Neural cell (in vitro differentiated cells): ENCODE data around the gene MYO3B. TPM values are rescaled to one million over a fixed set of nuclear protein-coding genes. Genes with fewer than 3 reads are reported as not detected.

Experiments used
- H2AFZ ChIP-seq: fragments of 200-600, 300-800 bp; sonication (generic), shearing (Covaris generic); 2 replicates; pipeline ENCODE4 v1.6.0; 2014; ENCODE audit warnings: low read depth, mild to moderate bottlenecking, antibody characterized with exemption, low read length, moderate library complexity
- H3F3A ChIP-seq: fragments of 200-600 bp; shearing (Covaris generic); 2 replicates; pipeline ENCODE4 v1.6.1; 2016; ENCODE audit warnings: mild to moderate bottlenecking, moderate library complexity, mixed read lengths, antibody characterized with exemption, low read length; ENCODE audit not compliant: insufficient read depth, poor library complexity, severe bottlenecking
- H3K27ac ChIP-seq: fragments of 200-600, 300-800 bp; sonication (generic), shearing (Covaris generic); 2 replicates; pipeline ENCODE4 v1.5.1; 2014; ENCODE audit warnings: mild to moderate bottlenecking, low read length, moderate library complexity
- H3K27me3 ChIP-seq: fragments of 300-800, 200-600 bp; sonication (generic), shearing (Covaris generic); 2 replicates; pipeline ENCODE4 v1.6.0; 2014; ENCODE audit warnings: mild to moderate bottlenecking, low read depth, low read length, moderate library complexity; ENCODE audit not compliant: insufficient read depth
- H3K36me3 ChIP-seq: fragments of 300-800, 200-600 bp; sonication (generic), shearing (Covaris generic); 2 replicates; pipeline ENCODE4 v1.5.1; 2014; ENCODE audit warnings: mild to moderate bottlenecking, antibody characterized with exemption, low read length, moderate library complexity; ENCODE audit not compliant: insufficient read depth
- H3K4me2 ChIP-seq: fragments of 300-800, 200-600 bp; sonication (generic), shearing (Covaris generic); 2 replicates; pipeline ENCODE4 v1.6.0; 2014; ENCODE audit warnings: mild to moderate bottlenecking, low read length
- H3K4me3 ChIP-seq: fragments of 300-800, 200-600 bp; sonication (generic), shearing (Covaris generic); 2 replicates; pipeline ENCODE4 v1.5.1; 2014; ENCODE audit warnings: mild to moderate bottlenecking, low read length, moderate library complexity
- H3K79me2 ChIP-seq: fragments of 200-600 bp; shearing (Covaris generic); replicated peaks from 2 replicates; pipeline ENCODE4 v1.6.0; 2014; ENCODE audit warnings: mild to moderate bottlenecking, low read length, moderate library complexity; ENCODE audit not compliant: insufficient read depth
- H3K9ac ChIP-seq: fragments of 300-800, 200-600 bp; sonication (generic), shearing (Covaris generic); 2 replicates; pipeline ENCODE4 v1.6.1; 2016; ENCODE audit warnings: mild to moderate bottlenecking, low read length, mixed read lengths
- H3K9me2 ChIP-seq: fragments of 200-600 bp; shearing (Covaris generic); 2 replicates; pipeline ENCODE4 v1.6.1; 2016; ENCODE audit warnings: mild to moderate bottlenecking, low read length, mixed read lengths; ENCODE audit not compliant: insufficient read depth
- H3K9me3 ChIP-seq: fragments of 200-600, 300-800 bp; sonication (generic), shearing (Covaris generic); 2 replicates; pipeline ENCODE4 v1.6.1; 2016; ENCODE audit warnings: mild to moderate bottlenecking, mixed run types, low read length, moderate library complexity, mixed read lengths
- H4K20me1 ChIP-seq: fragments of 200-600 bp; shearing (Covaris generic); 2 replicates; pipeline ENCODE4 v1.6.1; 2016; ENCODE audit warnings: mild to moderate bottlenecking, mixed run types; ENCODE audit not compliant: insufficient read depth
- CTCF ChIP-seq: fragments of 450-650 bp; IDR thresholded peaks from 2 replicates; pipeline ENCODE4 v1.5.1; 2014; ENCODE audit warnings: antibody characterized with exemption, mild to moderate bottlenecking, moderate library complexity; ENCODE audit not compliant: poor library complexity, severe bottlenecking
- EP300 ChIP-seq: fragments of 450-650 bp; conservative IDR thresholded peaks from 2 replicates; pipeline ENCODE4 v1.6.1; 2014; ENCODE audit warnings: antibody characterized with exemption, mild to moderate bottlenecking, moderate library complexity; ENCODE audit not compliant: poor library complexity, severe bottlenecking
- EZH2 ChIP-seq: fragments of 200-600, 300-800 bp; shearing (Covaris generic), sonication (generic); IDR thresholded peaks from 2 replicates; pipeline ENCODE4 v1.6.1; 2014; ENCODE audit warnings: antibody characterized with exemption, low read length, borderline replicate concordance, mild to moderate bottlenecking; ENCODE audit not compliant: insufficient read depth, poor library complexity, severe bottlenecking
- MXI1 ChIP-seq: fragments of 450-650 bp; conservative IDR thresholded peaks from 2 replicates; pipeline ENCODE4 v1.6.1; 2014; ENCODE audit warnings: antibody characterized with exemption, mild to moderate bottlenecking; ENCODE audit not compliant: poor library complexity, severe bottlenecking
- POLR2AphosphoS5 ChIP-seq: IDR thresholded peaks from 2 replicates; pipeline ENCODE4 v1.6.1; 2012
- RAD21 ChIP-seq: fragments of 450-650 bp; conservative IDR thresholded peaks from 2 replicates; pipeline ENCODE4 v1.6.1; 2014; ENCODE audit warnings: antibody characterized with exemption, mild to moderate bottlenecking, moderate library complexity
- REST ChIP-seq: IDR thresholded peaks from 2 replicates; pipeline ENCODE4 v1.6.1; 2012; ENCODE audit warnings: borderline replicate concordance
- SMC3 ChIP-seq: fragments of 450-650 bp; conservative IDR thresholded peaks from 2 replicates; pipeline ENCODE4 v1.6.1; 2014; ENCODE audit warnings: antibody characterized with exemption, mild to moderate bottlenecking, moderate library complexity; ENCODE audit not compliant: poor library complexity
- TAF1 ChIP-seq: IDR thresholded peaks from 2 replicates; pipeline ENCODE4 v1.6.1; 2012; ENCODE audit warnings: low read depth
- polyA plus RNA-seq: library from polyadenylated mRNA; depleted of rRNA; stranded (reverse); fragments of >200 nt; gene quantifications from 2 replicates; pipeline ENCODE4 v1.2.3, GENCODE V29; 2014

The MYO3B gene
- polyA plus RNA-seq, 1 donor from 2014 or later: 0.11 TPM

GRCh38 chr2:170685591-170685990 is 507.6 kb downstream of the MYO3B start:
- Histone ChIP-seq H3F3A (no peaks in the 10 kb centered on the region), H3K9ac (no peak overlapping the region), H3K79me2 (no peaks in the 10 kb centered on the region), H4K20me1 (no peaks in the 10 kb centered on the region), H2AFZ (no peak overlapping the region), H3K4me3 (no peak overlapping the region), H3K27me3 (no peaks in the 10 kb centered on the region), H3K4me2 (no peak overlapping the region), H3K9me3 (no peaks in the 10 kb centered on the region), H3K9me2 (no peaks in the 10 kb centered on the region), H3K27ac (no peak overlapping the region), H3K36me3 (no peaks in the 10 kb centered on the region)
- no peak for TF ChIP-seq TAF1
- TF ChIP-seq EZH2: no peak
- TF ChIP-seq POLR2AphosphoS5: no peak

- no peaks in the 10 kb centered on the region for H3K9me2 ChIP-seq
- no peak overlapping the region for H3K4me3 ChIP-seq
- H2AFZ ChIP-seq: no peak overlapping the region
- no peaks in the 10 kb centered on the region for H3K79me2 ChIP-seq
- no peak for TF ChIP-seq EZH2
- TF ChIP-seq TAF1: no peak
- no peak for TF ChIP-seq POLR2AphosphoS5
- TF ChIP-seq RAD21: no peak
- TF ChIP-seq SMC3: no peak
- TF ChIP-seq CTCF: no peak
- TF ChIP-seq MXI1: no peak
- TF ChIP-seq EP300: no peak
- TF ChIP-seq REST: no peak
- no peaks in the 10 kb centered on the region for H4K20me1 ChIP-seq
- H3K27ac ChIP-seq: no peak overlapping the region
- no peak overlapping the region for H3K4me2 ChIP-seq
- no peaks in the 10 kb centered on the region for H3F3A ChIP-seq
- no peaks in the 10 kb centered on the region for H3K9me3 ChIP-seq
- H3K9ac ChIP-seq: no peak overlapping the region
- no peaks in the 10 kb centered on the region for H3K27me3 ChIP-seq
- H3K36me3 ChIP-seq: no peaks in the 10 kb centered on the region
Observed at GRCh38 chr2:170689481-170689880, 511.5 kb downstream of the MYO3B start.

- Histone ChIP-seq H3K9me2 (no peaks in the 10 kb centered on the region), H3F3A (no peaks in the 10 kb centered on the region), H2AFZ (no peak overlapping the region), H4K20me1 (no peaks in the 10 kb centered on the region), H3K9me3 (no peaks in the 10 kb centered on the region), H3K9ac (no peak overlapping the region), H3K36me3 (no peaks in the 10 kb centered on the region), H3K27ac (no peak overlapping the region), H3K4me2 (no peak overlapping the region), H3K79me2 (no peaks in the 10 kb centered on the region), H3K4me3 (no peak overlapping the region), H3K27me3 (no peaks in the 10 kb centered on the region)
- TF ChIP-seq CTCF (no peak), SMC3 (no peak), EZH2 (no peak), MXI1 (no peak), TAF1 (no peak), RAD21 (no peak), POLR2AphosphoS5 (no peak), REST (no peak)
Observed at GRCh38 chr2:170690640-170691039, 512.7 kb downstream of the MYO3B start.
